ENCODE results near the gene PLPPR4. TPM values are rescaled to one million over a fixed set of nuclear protein-coding genes. Genes with fewer than 3 reads are reported as not detected.

PLPPR4 gene
- total and polyA plus RNA-seq, 5 donors from 2014 or later, result not detected

GRCh38 chr1:99327357-99327756, 63.1 kb downstream of the PLPPR4 start:
- no peaks in the 10 kb centered on the region for H3K36me3 Mint-ChIP-seq

GRCh38 chr1:99328171-99328570, 63.9 kb downstream of the PLPPR4 start:
- Mint-ChIP-seq H3K9me3 (peaks cover 0 to 7% (median 0%) of the 10 kb centered on the region in 7 donors), H3K4me3 (no peak overlapping the region), H3K4me1 (no peaks in the 10 kb centered on the region), H3K27ac (no peak overlapping the region), H3K27me3 (no peaks in the 10 kb centered on the region), H3K36me3 (no peaks in the 10 kb centered on the region)
- ATAC-seq (ENCODE audit: low read depth in 2 of 2) (no peak), DNase-seq (no peak)
- no peaks in the 10 kb centered on the region for H3K36me3 ChIP-seq (ENCODE audit: control insufficient read depth, insufficient read depth, low read length)
- no peaks in the 10 kb centered on the region for H3K27me3 ChIP-seq (ENCODE audit: control insufficient read depth, insufficient read depth, low read length)
- no peaks in the 10 kb centered on the region for H3K4me1 ChIP-seq (ENCODE audit: control insufficient read depth, insufficient read depth, low read length, poor library complexity, severe bottlenecking)
- H3K4me3 ChIP-seq (ENCODE audit: low read depth, low read length), result no peak overlapping the region
- no peak overlapping the region for H3K27ac ChIP-seq (ENCODE audit: insufficient read depth, low read length, poor library complexity, severe bottlenecking)
- H3K9me3 ChIP-seq (ENCODE audit: control insufficient read depth in 2 of 2, low read length in 2 of 2), result no peaks in the 10 kb centered on the region

More at GRCh38 chr1:99327357-99327756, 63.1 kb downstream of the PLPPR4 start:
- no peaks in the 10 kb centered on the region for H3K27me3 ChIP-seq (ENCODE audit: control insufficient read depth, insufficient read depth, low read length)
- no peak overlapping the region for H3K4me3 ChIP-seq (ENCODE audit: low read depth, low read length)
- Mint-ChIP-seq H3K4me3 (no peak overlapping the region), H3K9me3 (peaks cover 0 to 6% (median 0%) of the 10 kb centered on the region in 7 donors), H3K4me1 (no peaks in the 10 kb centered on the region), H3K27ac (no peak overlapping the region), H3K27me3 (no peaks in the 10 kb centered on the region)
- H3K4me1 ChIP-seq (ENCODE audit: control insufficient read depth, insufficient read depth, low read length, poor library complexity, severe bottlenecking), result no peaks in the 10 kb centered on the region
- DNase-seq (no peak), ATAC-seq (ENCODE audit: low read depth in 2 of 2) (no peak)
- H3K9me3 ChIP-seq (ENCODE audit: control insufficient read depth in 2 of 2, low read length in 2 of 2), result no peaks in the 10 kb centered on the region
- no peaks in the 10 kb centered on the region for H3K36me3 ChIP-seq (ENCODE audit: control insufficient read depth, insufficient read depth, low read length)
- H3K27ac ChIP-seq (ENCODE audit: insufficient read depth, low read length, poor library complexity, severe bottlenecking), result no peak overlapping the region

- Histone ChIP-seq H3K4me3 (ENCODE audit: low read depth, low read length) (no peak overlapping the region), H3K36me3 (ENCODE audit: control insufficient read depth, insufficient read depth, low read length) (no peaks in the 10 kb centered on the region), H3K4me1 (ENCODE audit: control insufficient read depth, insufficient read depth, low read length, poor library complexity, severe bottlenecking) (no peaks in the 10 kb centered on the region), H3K27me3 (ENCODE audit: control insufficient read depth, insufficient read depth, low read length) (no peaks in the 10 kb centered on the region), H3K27ac (ENCODE audit: insufficient read depth, low read length, poor library complexity, severe bottlenecking) (no peak overlapping the region), H3K9me3 (ENCODE audit: control insufficient read depth in 2 of 2, low read length in 2 of 2) (no peaks in the 10 kb centered on the region)
- Mint-ChIP-seq H3K27me3 (no peaks in the 10 kb centered on the region), H3K27ac (no peak overlapping the region), H3K4me3 (no peak overlapping the region), H3K36me3 (no peaks in the 10 kb centered on the region), H3K9me3 (peaks cover 0 to 7% (median 0%) of the 10 kb centered on the region in 7 donors), H3K4me1 (no peaks in the 10 kb centered on the region)
- ATAC-seq (ENCODE audit: low read depth in 2 of 2) (no peak), DNase-seq (no peak)
Observed at GRCh38 chr1:99331083-99331482, 66.8 kb downstream of the PLPPR4 start.

GRCh38 chr1:99331636-99332035, 67.3 kb downstream of the PLPPR4 start:
- Mint-ChIP-seq H3K4me3 (no peak overlapping the region), H3K27me3 (no peaks in the 10 kb centered on the region), H3K4me1 (no peaks in the 10 kb centered on the region), H3K27ac (no peak overlapping the region), H3K9me3 (peaks cover 0 to 7% (median 0%) of the 10 kb centered on the region in 7 donors), H3K36me3 (no peaks in the 10 kb centered on the region)
- ATAC-seq (ENCODE audit: low read depth in 2 of 2) (no peak), DNase-seq (no peak)
- Histone ChIP-seq H3K27ac (ENCODE audit: insufficient read depth, low read length, poor library complexity, severe bottlenecking) (no peak overlapping the region), H3K4me3 (ENCODE audit: low read depth, low read length) (no peak overlapping the region), H3K36me3 (ENCODE audit: control insufficient read depth, insufficient read depth, low read length) (no peaks in the 10 kb centered on the region), H3K9me3 (ENCODE audit: control insufficient read depth in 2 of 2, low read length in 2 of 2) (no peaks in the 10 kb centered on the region), H3K27me3 (ENCODE audit: control insufficient read depth, insufficient read depth, low read length) (no peaks in the 10 kb centered on the region), H3K4me1 (ENCODE audit: control insufficient read depth, insufficient read depth, low read length, poor library complexity, severe bottlenecking) (no peaks in the 10 kb centered on the region)

- no peaks in the 10 kb centered on the region for H3K4me1 Mint-ChIP-seq
Observed at GRCh38 chr1:99332561-99332960, 68.3 kb downstream of the PLPPR4 start.

GRCh38 chr1:99334991-99335390, 70.7 kb downstream of the PLPPR4 start:
- no peak for DNase-seq
- no peaks in the 10 kb centered on the region for H3K36me3 ChIP-seq (ENCODE audit: control insufficient read depth, insufficient read depth, low read length)
- H3K4me1 Mint-ChIP-seq, result no peaks in the 10 kb centered on the region
- H3K4me3 ChIP-seq (ENCODE audit: low read depth, low read length), result no peak overlapping the region
- H3K36me3 Mint-ChIP-seq, result no peaks in the 10 kb centered on the region
- no peak overlapping the region for H3K27ac ChIP-seq (ENCODE audit: insufficient read depth, low read length, poor library complexity, severe bottlenecking)
- no peak overlapping the region for H3K4me3 Mint-ChIP-seq
- H3K9me3 Mint-ChIP-seq, result peaks cover 0 to 7% (median 0%) of the 10 kb centered on the region in 7 donors
- H3K9me3 ChIP-seq (ENCODE audit: control insufficient read depth in 2 of 2, low read length in 2 of 2), result no peaks in the 10 kb centered on the region
- ATAC-seq (ENCODE audit: low read depth in 2 of 2), result no peak
- H3K27ac Mint-ChIP-seq, result no peak overlapping the region
- no peaks in the 10 kb centered on the region for H3K27me3 Mint-ChIP-seq
- H3K27me3 ChIP-seq (ENCODE audit: control insufficient read depth, insufficient read depth, low read length), result no peaks in the 10 kb centered on the region
- H3K4me1 ChIP-seq (ENCODE audit: control insufficient read depth, insufficient read depth, low read length, poor library complexity, severe bottlenecking), result no peaks in the 10 kb centered on the region

More at GRCh38 chr1:99332561-99332960, 68.3 kb downstream of the PLPPR4 start:
- no peaks in the 10 kb centered on the region for H3K36me3 ChIP-seq (ENCODE audit: control insufficient read depth, insufficient read depth, low read length)
- H3K36me3 Mint-ChIP-seq, result no peaks in the 10 kb centered on the region
- no peak for DNase-seq
- H3K27me3 Mint-ChIP-seq, result no peaks in the 10 kb centered on the region
- H3K9me3 ChIP-seq (ENCODE audit: control insufficient read depth in 2 of 2, low read length in 2 of 2), result no peaks in the 10 kb centered on the region
- H3K4me3 Mint-ChIP-seq, result no peak overlapping the region
- H3K9me3 Mint-ChIP-seq, result peaks cover 0 to 7% (median 0%) of the 10 kb centered on the region in 7 donors
- no peaks in the 10 kb centered on the region for H3K27me3 ChIP-seq (ENCODE audit: control insufficient read depth, insufficient read depth, low read length)
- no peak for ATAC-seq (ENCODE audit: low read depth in 2 of 2)
- H3K27ac ChIP-seq (ENCODE audit: insufficient read depth, low read length, poor library complexity, severe bottlenecking), result no peak overlapping the region
- no peak overlapping the region for H3K27ac Mint-ChIP-seq
- no peak overlapping the region for H3K4me3 ChIP-seq (ENCODE audit: low read depth, low read length)
- no peaks in the 10 kb centered on the region for H3K4me1 ChIP-seq (ENCODE audit: control insufficient read depth, insufficient read depth, low read length, poor library complexity, severe bottlenecking)

- no peak overlapping the region for H3K27ac Mint-ChIP-seq
- Histone ChIP-seq H3K9me3 (ENCODE audit: control insufficient read depth in 2 of 2, low read length in 2 of 2) (no peaks in the 10 kb centered on the region), H3K36me3 (ENCODE audit: control insufficient read depth, insufficient read depth, low read length) (no peaks in the 10 kb centered on the region), H3K4me3 (ENCODE audit: low read depth, low read length) (no peak overlapping the region), H3K4me1 (ENCODE audit: control insufficient read depth, insufficient read depth, low read length, poor library complexity, severe bottlenecking) (no peaks in the 10 kb centered on the region), H3K27ac (ENCODE audit: insufficient read depth, low read length, poor library complexity, severe bottlenecking) (no peak overlapping the region), H3K27me3 (ENCODE audit: control insufficient read depth, insufficient read depth, low read length) (no peaks in the 10 kb centered on the region)
- ATAC-seq (ENCODE audit: low read depth in 2 of 2), result no peak
- no peaks in the 10 kb centered on the region for H3K4me1 Mint-ChIP-seq
- no peak for DNase-seq
- H3K4me3 Mint-ChIP-seq, result no peak overlapping the region
- no peaks in the 10 kb centered on the region for H3K27me3 Mint-ChIP-seq
- peaks cover 0 to 6% (median 0%) of the 10 kb centered on the region in 7 donors for H3K9me3 Mint-ChIP-seq
- no peaks in the 10 kb centered on the region for H3K36me3 Mint-ChIP-seq
Observed at GRCh38 chr1:99347041-99347684, 82.9 kb downstream of the PLPPR4 start.
